ENCODE measurements around the gene PRSS2.

The PRSS2 gene

DNA sequence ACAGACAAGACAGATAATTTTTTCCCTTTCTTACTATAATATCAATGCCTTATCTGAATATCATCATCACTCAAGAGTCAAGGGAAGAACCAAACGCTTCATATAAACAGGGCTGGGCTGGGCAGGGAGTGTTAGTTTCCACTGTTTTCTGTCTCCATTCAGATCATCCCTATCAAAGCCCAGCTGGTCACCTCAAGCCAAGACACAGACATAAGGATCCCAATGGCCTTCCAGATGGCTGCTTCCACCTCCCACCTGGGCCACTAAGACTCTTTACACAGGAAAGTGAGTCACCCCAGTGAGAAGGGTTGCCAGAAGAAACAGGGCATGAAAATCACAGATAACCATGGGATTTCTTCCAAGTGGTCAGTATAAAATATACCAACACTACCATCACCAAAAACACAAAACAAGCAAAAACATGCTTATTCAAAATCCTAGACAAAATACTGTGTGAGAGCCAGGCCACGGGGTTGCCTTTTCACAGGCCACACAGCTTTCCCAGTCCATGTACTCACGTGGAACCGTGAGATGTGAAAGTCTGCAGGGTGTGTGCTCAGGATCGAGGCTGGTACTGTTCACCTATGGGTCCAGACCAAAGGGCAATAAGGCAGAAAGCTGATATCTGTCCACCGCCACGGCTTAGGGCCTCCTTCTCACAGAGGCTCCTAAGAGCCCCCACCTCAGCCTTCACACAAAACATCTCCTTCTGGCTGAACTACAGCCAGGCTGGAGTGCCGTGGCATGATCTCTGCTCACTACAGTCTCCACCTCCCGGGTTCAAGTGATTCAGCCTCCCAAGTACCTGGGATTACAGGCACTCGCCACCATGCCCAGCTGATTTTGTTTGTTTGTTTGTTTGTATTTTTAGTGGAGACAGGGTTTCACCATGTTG is 15.8 kb upstream of the PRSS2 start:
- TF ChIP-seq, protein P1, sequence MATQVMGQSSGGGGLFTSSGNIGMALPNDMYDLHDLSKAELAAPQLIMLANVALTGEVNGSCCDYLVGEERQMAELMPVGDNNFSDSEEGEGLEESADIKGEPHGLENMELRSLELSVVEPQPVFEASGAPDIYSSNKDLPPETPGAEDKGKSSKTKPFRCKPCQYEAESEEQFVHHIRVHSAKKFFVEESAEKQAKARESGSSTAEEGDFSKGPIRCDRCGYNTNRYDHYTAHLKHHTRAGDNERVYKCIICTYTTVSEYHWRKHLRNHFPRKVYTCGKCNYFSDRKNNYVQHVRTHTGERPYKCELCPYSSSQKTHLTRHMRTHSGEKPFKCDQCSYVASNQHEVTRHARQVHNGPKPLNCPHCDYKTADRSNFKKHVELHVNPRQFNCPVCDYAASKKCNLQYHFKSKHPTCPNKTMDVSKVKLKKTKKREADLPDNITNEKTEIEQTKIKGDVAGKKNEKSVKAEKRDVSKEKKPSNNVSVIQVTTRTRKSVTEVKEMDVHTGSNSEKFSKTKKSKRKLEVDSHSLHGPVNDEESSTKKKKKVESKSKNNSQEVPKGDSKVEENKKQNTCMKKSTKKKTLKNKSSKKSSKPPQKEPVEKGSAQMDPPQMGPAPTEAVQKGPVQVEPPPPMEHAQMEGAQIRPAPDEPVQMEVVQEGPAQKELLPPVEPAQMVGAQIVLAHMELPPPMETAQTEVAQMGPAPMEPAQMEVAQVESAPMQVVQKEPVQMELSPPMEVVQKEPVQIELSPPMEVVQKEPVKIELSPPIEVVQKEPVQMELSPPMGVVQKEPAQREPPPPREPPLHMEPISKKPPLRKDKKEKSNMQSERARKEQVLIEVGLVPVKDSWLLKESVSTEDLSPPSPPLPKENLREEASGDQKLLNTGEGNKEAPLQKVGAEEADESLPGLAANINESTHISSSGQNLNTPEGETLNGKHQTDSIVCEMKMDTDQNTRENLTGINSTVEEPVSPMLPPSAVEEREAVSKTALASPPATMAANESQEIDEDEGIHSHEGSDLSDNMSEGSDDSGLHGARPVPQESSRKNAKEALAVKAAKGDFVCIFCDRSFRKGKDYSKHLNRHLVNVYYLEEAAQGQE (IDR thresholded peaks at IDR 0.05; ENCODE audit: insufficient read depth in 1 of 2, low read depth in 2 of 2, low read length in 2 of 2), result no peak
- TF ChIP-seq FOXP2 (optimal IDR thresholded peaks at IDR 0.05; ENCODE audit: borderline replicate concordance, extremely low read depth, extremely low read length, insufficient read depth) (no peak), POLR2AphosphoS5 (IDR thresholded peaks at IDR 0.05; ENCODE audit: low read depth, low read length) (no peak), TAF1 (IDR thresholded peaks at IDR 0.05; ENCODE audit: borderline replicate concordance, insufficient read depth, low read length) (no peak), SIN3A (IDR thresholded peaks at IDR 0.05; ENCODE audit: borderline replicate concordance, insufficient read depth, low read length) (no peak)

DNA sequence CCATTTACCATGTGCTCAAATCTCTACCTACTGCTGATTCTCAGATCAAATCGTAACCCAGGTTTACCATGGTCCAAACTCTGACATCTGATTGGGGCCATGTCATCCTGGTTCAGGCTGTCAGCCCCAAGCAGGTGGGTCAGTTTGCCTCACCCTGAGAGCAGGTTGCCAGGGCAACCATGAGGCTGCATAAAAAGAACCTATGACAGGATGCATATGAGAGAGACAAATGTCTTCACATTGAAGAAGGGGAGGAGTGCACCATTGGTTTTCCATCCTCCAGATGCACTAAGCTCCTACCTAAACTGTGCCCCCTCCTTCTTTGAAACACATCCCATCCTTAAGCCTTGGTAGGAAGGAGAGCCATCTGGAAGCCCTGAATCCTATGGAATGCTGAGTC is 11.3 kb upstream of the PRSS2 start:
- TF ChIP-seq SIN3A (IDR thresholded peaks at IDR 0.05; ENCODE audit: borderline replicate concordance, insufficient read depth, low read length) (no peak), FOXP2 (optimal IDR thresholded peaks at IDR 0.05; ENCODE audit: borderline replicate concordance, extremely low read depth, extremely low read length, insufficient read depth) (no peak), TAF1 (IDR thresholded peaks at IDR 0.05; ENCODE audit: borderline replicate concordance, insufficient read depth, low read length) (no peak), POLR2AphosphoS5 (IDR thresholded peaks at IDR 0.05; ENCODE audit: low read depth, low read length) (no peak)
- TF ChIP-seq, protein P1 (IDR thresholded peaks at IDR 0.05; ENCODE audit: insufficient read depth in 1 of 2, low read depth in 2 of 2, low read length in 2 of 2), result no peak

DNA sequence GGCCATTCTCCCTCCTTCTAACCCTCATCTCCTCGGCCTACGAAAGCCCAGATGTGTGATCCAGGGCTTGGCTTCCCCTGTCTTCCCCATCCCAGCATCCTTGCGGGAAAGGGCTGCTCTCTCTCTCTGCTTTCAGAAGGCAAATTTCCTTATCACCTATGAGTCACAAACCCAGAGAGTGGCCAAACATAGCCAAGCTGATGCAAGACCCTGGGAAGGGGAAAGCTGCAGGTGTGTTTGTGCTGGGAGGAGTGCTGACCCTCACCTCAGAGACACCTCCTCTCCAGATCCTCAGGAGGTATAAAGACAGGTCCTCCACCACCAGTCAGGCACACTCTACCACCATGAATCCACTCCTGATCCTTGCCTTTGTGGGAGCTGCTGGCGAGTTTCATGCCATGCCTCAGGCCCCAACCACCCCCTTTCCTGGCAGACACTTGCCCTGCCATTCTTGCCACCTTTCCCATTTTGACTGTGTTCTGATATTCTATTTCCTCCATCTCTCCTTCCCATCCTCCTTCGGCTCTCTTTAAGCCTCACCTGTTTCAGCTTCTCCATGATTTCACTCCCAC is 10.6 kb upstream of the PRSS2 start:
- no peak for TF ChIP-seq POLR2AphosphoS5 (IDR thresholded peaks at IDR 0.05; ENCODE audit: low read depth, low read length)
- no peak for TF ChIP-seq TAF1 (IDR thresholded peaks at IDR 0.05; ENCODE audit: borderline replicate concordance, insufficient read depth, low read length)
- TF ChIP-seq SIN3A (IDR thresholded peaks at IDR 0.05; ENCODE audit: borderline replicate concordance, insufficient read depth, low read length), result no peak
- TF ChIP-seq, protein P1 (IDR thresholded peaks at IDR 0.05; ENCODE audit: insufficient read depth in 1 of 2, low read depth in 2 of 2, low read length in 2 of 2), result no peak
- no peak for TF ChIP-seq FOXP2 (optimal IDR thresholded peaks at IDR 0.05; ENCODE audit: borderline replicate concordance, extremely low read depth, extremely low read length, insufficient read depth)

DNA sequence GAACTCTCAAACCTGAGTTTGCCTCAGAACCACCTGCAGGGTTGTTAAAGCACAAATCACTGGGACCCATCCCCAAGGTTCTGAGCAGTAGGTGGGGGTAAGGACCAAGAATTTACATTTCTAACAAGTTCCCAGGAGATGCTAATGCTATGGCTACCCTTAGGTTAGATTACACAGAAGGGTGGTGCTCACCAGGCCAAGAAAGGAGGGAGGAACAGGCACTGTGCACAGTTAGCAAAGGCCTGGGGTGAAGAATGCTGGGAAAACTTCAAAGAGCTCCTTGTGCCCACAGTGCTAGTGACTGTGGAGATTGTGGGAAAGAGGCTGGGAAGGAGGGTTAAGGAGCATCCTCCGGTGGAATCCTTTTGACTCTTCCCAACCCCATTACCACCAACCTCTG is 8.7 kb upstream of the PRSS2 start:
- TF ChIP-seq FOXP2 (optimal IDR thresholded peaks at IDR 0.05; ENCODE audit: borderline replicate concordance, extremely low read depth, extremely low read length, insufficient read depth), result no peak
- no peak for TF ChIP-seq TAF1 (IDR thresholded peaks at IDR 0.05; ENCODE audit: borderline replicate concordance, insufficient read depth, low read length)
- TF ChIP-seq SIN3A (IDR thresholded peaks at IDR 0.05; ENCODE audit: borderline replicate concordance, insufficient read depth, low read length), result no peak
- TF ChIP-seq POLR2AphosphoS5 (IDR thresholded peaks at IDR 0.05; ENCODE audit: low read depth, low read length), result no peak
- TF ChIP-seq, protein P1 (IDR thresholded peaks at IDR 0.05; ENCODE audit: insufficient read depth in 1 of 2, low read depth in 2 of 2, low read length in 2 of 2), result no peak
